ENCODE measurements around the gene PIK3R5. TPM values are rescaled to one million over a fixed set of nuclear protein-coding genes. Genes with fewer than 3 reads are reported as not detected.

The PIK3R5 gene
- total RNA-seq, 2 experiments from 2014 or later, result 27.9 to 32.6 TPM

- H3K27me3 Mint-ChIP-seq, result no peaks in the 10 kb centered on the region
- H3K4me3 Mint-ChIP-seq, result peak overlapping the region; percentile 30
- peaks cover 23% of the 10 kb centered on the region for H3K9me3 Mint-ChIP-seq
- no peak for DNase-seq
- peaks cover 76% of the 10 kb centered on the region for H3K36me3 Mint-ChIP-seq
- H3K27ac Mint-ChIP-seq, result peak overlapping the region; percentile 76
- peaks cover 89% of the 10 kb centered on the region for H3K4me1 Mint-ChIP-seq
Observed at GRCh38 chr17:8949061-8949661, 16.3 kb downstream of the PIK3R5 start.

GRCh38 chr17:8948462-8948861 is 17.0 kb downstream of the PIK3R5 start:
- Mint-ChIP-seq H3K4me1 (peaks cover 84% of the 10 kb centered on the region), H3K27me3 (no peaks in the 10 kb centered on the region), H3K27ac (peak overlapping the region; percentile 76), H3K36me3 (peaks cover 79% of the 10 kb centered on the region), H3K9me3 (peaks cover 24% of the 10 kb centered on the region), H3K4me3 (peak overlapping the region; percentile 45)
- DNase-seq, result no peak

- peak overlapping the region; percentile 59 for H3K27ac Mint-ChIP-seq
- no peak overlapping the region for H3K4me3 Mint-ChIP-seq
- H3K4me1 Mint-ChIP-seq, result peaks cover 74% of the 10 kb centered on the region
- peaks cover 20% of the 10 kb centered on the region for H3K9me3 Mint-ChIP-seq
- peaks cover 78% of the 10 kb centered on the region for H3K36me3 Mint-ChIP-seq
- no peaks in the 10 kb centered on the region for H3K27me3 Mint-ChIP-seq
- DNase-seq, result no peak
Observed at GRCh38 chr17:8947201-8947600, 18.3 kb downstream of the PIK3R5 start.

- H3K36me3 Mint-ChIP-seq, result peaks cover 72% of the 10 kb centered on the region
- H3K27ac Mint-ChIP-seq, result peak overlapping the region; percentile 82
- H3K4me1 Mint-ChIP-seq, result peaks cover 74% of the 10 kb centered on the region
- peaks cover 16% of the 10 kb centered on the region for H3K9me3 Mint-ChIP-seq
- no peak overlapping the region for H3K4me3 Mint-ChIP-seq
- no peaks in the 10 kb centered on the region for H3K27me3 Mint-ChIP-seq
- DNase-seq, result no peak
Observed at GRCh38 chr17:8946476-8946875, 19.0 kb downstream of the PIK3R5 start.

GRCh38 chr17:8946071-8946470 is 19.4 kb downstream of the PIK3R5 start:
- no peak for DNase-seq

GRCh38 chr17:8944748-8945147 is 20.8 kb downstream of the PIK3R5 start:
- peak overlapping the region; percentile 73 for H3K27ac Mint-ChIP-seq
- DNase-seq, result no peak
- H3K9me3 Mint-ChIP-seq, result peaks cover 5% of the 10 kb centered on the region
- H3K4me3 Mint-ChIP-seq, result no peak overlapping the region
- peaks cover 70% of the 10 kb centered on the region for H3K36me3 Mint-ChIP-seq
- H3K4me1 Mint-ChIP-seq, result peaks cover 74% of the 10 kb centered on the region
- no peaks in the 10 kb centered on the region for H3K27me3 Mint-ChIP-seq

More at GRCh38 chr17:8946071-8946470, 19.4 kb downstream of the PIK3R5 start:
- Mint-ChIP-seq H3K27ac (peak overlapping the region; percentile 73), H3K9me3 (peaks cover 13% of the 10 kb centered on the region), H3K27me3 (no peaks in the 10 kb centered on the region), H3K4me1 (peaks cover 74% of the 10 kb centered on the region), H3K36me3 (peaks cover 68% of the 10 kb centered on the region), H3K4me3 (no peak overlapping the region)

GRCh38 chr17:8944083-8944482 is 21.4 kb downstream of the PIK3R5 start:
- Mint-ChIP-seq H3K4me1 (peaks cover 76% of the 10 kb centered on the region), H3K27me3 (no peaks in the 10 kb centered on the region), H3K9me3 (peaks cover 5% of the 10 kb centered on the region), H3K36me3 (peaks cover 73% of the 10 kb centered on the region), H3K27ac (no peak overlapping the region), H3K4me3 (no peak overlapping the region)
- DNase-seq, result no peak

- H3K27ac Mint-ChIP-seq, result peak overlapping the region; percentile 96
- no peak for DNase-seq
- peaks cover 72% of the 10 kb centered on the region for H3K36me3 Mint-ChIP-seq
- H3K4me3 Mint-ChIP-seq, result peak overlapping the region; percentile 68
- peaks cover 73% of the 10 kb centered on the region for H3K4me1 Mint-ChIP-seq
- no peaks in the 10 kb centered on the region for H3K27me3 Mint-ChIP-seq
- peaks cover 2% of the 10 kb centered on the region for H3K9me3 Mint-ChIP-seq
Observed at GRCh38 chr17:8941980-8942622, 23.4 kb downstream of the PIK3R5 start.

- H3K36me3 Mint-ChIP-seq, result peaks cover 68% of the 10 kb centered on the region
- H3K27me3 Mint-ChIP-seq, result no peaks in the 10 kb centered on the region
- peak overlapping the region; percentile 68 for H3K4me3 Mint-ChIP-seq
- H3K27ac Mint-ChIP-seq, result peak overlapping the region; percentile 96
- peaks cover 2% of the 10 kb centered on the region for H3K9me3 Mint-ChIP-seq
- H3K4me1 Mint-ChIP-seq, result peaks cover 71% of the 10 kb centered on the region
- peak; percentile 80 for DNase-seq
Observed at GRCh38 chr17:8941520-8941919, 24.0 kb downstream of the PIK3R5 start.

- Mint-ChIP-seq H3K27me3 (no peaks in the 10 kb centered on the region), H3K4me1 (peaks cover 71% of the 10 kb centered on the region), H3K36me3 (peaks cover 69% of the 10 kb centered on the region), H3K4me3 (peak overlapping the region; percentile 68), H3K9me3 (peaks cover 2% of the 10 kb centered on the region), H3K27ac (peak overlapping the region; percentile 96)
- peak; percentile 60 for DNase-seq
Observed at GRCh38 chr17:8940866-8941471, 24.5 kb downstream of the PIK3R5 start.

- H3K9me3 Mint-ChIP-seq, result peaks cover 6% of the 10 kb centered on the region
- H3K36me3 Mint-ChIP-seq, result peaks cover 62% of the 10 kb centered on the region
- H3K4me3 Mint-ChIP-seq, result peak overlapping the region; percentile 70
- H3K4me1 Mint-ChIP-seq, result peaks cover 68% of the 10 kb centered on the region
- H3K27ac Mint-ChIP-seq, result peak overlapping the region; percentile 96
- DNase-seq, result peak; percentile 62
- H3K27me3 Mint-ChIP-seq, result no peaks in the 10 kb centered on the region
Observed at GRCh38 chr17:8939496-8940334, 25.8 kb downstream of the PIK3R5 start.

GRCh38 chr17:8938933-8939332 is 26.6 kb downstream of the PIK3R5 start:
- peaks cover 8% of the 10 kb centered on the region for H3K9me3 Mint-ChIP-seq
- H3K27ac Mint-ChIP-seq, result peak overlapping the region; percentile 96
- peaks cover 73% of the 10 kb centered on the region for H3K4me1 Mint-ChIP-seq
- no peaks in the 10 kb centered on the region for H3K27me3 Mint-ChIP-seq
- H3K4me3 Mint-ChIP-seq, result peak overlapping the region; percentile 70
- DNase-seq, result no peak
- peaks cover 58% of the 10 kb centered on the region for H3K36me3 Mint-ChIP-seq

- Mint-ChIP-seq H3K4me1 (peaks cover 64% of the 10 kb centered on the region), H3K27me3 (no peaks in the 10 kb centered on the region), H3K36me3 (peaks cover 65% of the 10 kb centered on the region), H3K9me3 (peaks cover 21% of the 10 kb centered on the region), H3K27ac (peak overlapping the region; percentile 95), H3K4me3 (peak overlapping the region; percentile 50)
- peak; percentile 75 for DNase-seq
Observed at GRCh38 chr17:8935191-8935590, 30.3 kb downstream of the PIK3R5 start.

- H3K27ac Mint-ChIP-seq, result peak overlapping the region; percentile 95
- H3K27me3 Mint-ChIP-seq, result no peaks in the 10 kb centered on the region
- peaks cover 66% of the 10 kb centered on the region for H3K36me3 Mint-ChIP-seq
- H3K4me3 Mint-ChIP-seq, result peak overlapping the region; percentile 50
- H3K4me1 Mint-ChIP-seq, result peaks cover 55% of the 10 kb centered on the region
- DNase-seq, result no peak
- peaks cover 30% of the 10 kb centered on the region for H3K9me3 Mint-ChIP-seq
Observed at GRCh38 chr17:8934346-8934745, 31.2 kb downstream of the PIK3R5 start.

- no peak overlapping the region for H3K4me3 Mint-ChIP-seq
- peaks cover 48% of the 10 kb centered on the region for H3K9me3 Mint-ChIP-seq
- peaks cover 69% of the 10 kb centered on the region for H3K36me3 Mint-ChIP-seq
- H3K27me3 Mint-ChIP-seq, result no peaks in the 10 kb centered on the region
- DNase-seq, result no peak
- H3K4me1 Mint-ChIP-seq, result peaks cover 29% of the 10 kb centered on the region
- no peak overlapping the region for H3K27ac Mint-ChIP-seq
Observed at GRCh38 chr17:8930649-8931048, 34.9 kb downstream of the PIK3R5 start.
